HG03521 (cell line): ENCODE data around the gene BARX2.

Source experiments
- ATAC-seq: cut with Tn5 transposase; IDR thresholded peaks from one replicate; pipeline ENCODE4 v1.9.1; 2021; ENCODE audit warnings: mild to moderate bottlenecking, moderate library complexity; ENCODE audit not compliant: unreplicated experiment

The BARX2 gene

DNA sequence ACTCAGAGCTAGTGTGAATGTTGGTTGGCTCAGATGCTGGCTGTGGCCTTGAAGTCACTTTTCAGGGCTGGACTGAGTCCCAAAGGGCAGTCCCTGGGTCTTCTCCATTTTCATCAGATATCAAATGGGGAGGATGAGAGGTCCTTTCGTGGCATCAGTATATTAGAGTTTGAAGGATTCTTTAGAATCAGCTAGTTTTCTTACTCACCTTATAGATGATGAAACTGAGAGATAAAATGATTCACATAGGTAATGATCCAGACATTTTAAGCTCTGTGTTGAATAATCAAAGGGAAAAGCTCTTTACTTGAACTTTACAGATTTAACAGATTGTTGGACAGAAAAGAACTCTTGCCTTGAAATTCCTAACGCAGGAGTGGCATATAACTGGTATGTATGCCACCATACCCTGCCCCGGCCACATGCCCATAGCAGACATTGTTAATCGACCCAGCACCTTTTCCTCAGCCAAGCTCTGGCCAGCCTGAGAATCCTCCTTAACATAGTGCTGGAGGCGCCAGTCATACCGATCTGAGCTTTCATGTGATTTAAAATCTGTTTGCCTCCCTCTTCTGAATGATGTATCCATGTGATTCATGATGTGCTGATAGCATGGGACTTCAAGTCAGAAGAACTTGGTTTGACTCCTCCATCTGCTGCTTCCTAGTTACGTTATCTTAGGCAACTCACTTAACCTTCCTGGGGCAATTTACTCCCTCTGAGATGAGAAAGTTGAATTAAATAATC is 60.0 kb downstream of the BARX2 start:
- ATAC-seq: no peak

- ATAC-seq: no peak
Observed at GRCh38 chr11:129436573-129436972, 60.9 kb downstream of the BARX2 start.

- ATAC-seq: no peak
Observed at GRCh38 chr11:129440028-129440713, 64.5 kb downstream of the BARX2 start.

- ATAC-seq: no peak
Observed at GRCh38 chr11:129442171-129442570, 66.5 kb downstream of the BARX2 start.

DNA sequence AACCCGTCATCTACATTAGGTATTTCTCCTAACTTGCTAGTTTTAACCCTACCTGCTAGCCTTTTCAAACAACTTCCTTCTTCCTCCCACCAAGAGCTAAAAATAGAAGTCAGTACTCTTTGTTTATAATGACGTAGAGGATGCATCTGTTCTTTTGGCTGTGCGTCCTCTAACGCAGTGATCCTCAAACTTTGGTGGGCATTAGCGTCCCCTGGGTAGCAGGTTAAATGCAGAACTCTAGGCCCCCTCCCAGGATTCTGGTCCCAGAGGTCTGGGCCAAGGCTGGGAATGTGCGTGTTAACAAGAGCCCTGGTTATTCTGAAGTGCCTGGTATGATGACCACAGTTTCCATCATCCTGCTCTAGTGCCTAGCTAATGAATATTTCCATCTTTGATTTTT is 67.6 kb downstream of the BARX2 start:
- ATAC-seq: no peak

DNA sequence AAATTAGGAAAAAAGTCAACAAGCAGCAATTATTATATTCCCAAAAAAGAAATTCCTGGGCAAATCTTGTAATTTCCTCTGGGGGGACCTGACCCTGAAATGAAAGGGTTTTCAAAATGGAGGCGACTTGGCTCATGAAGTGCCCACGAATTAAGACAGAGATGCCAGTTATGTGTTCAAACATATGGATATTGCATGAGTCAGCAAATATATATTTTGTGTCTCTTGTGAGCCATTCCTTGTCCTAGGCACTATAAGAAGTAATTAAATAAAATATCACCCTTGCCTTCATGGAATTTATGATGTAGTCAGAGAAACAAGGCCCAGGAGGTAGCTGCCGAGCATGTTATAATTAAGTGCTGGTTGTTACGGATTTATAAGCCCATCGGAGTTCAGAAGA is 68.6 kb downstream of the BARX2 start:
- no peak for ATAC-seq

GRCh38 chr11:129445226-129445625 is 69.6 kb downstream of the BARX2 start:
- no peak for ATAC-seq

DNA sequence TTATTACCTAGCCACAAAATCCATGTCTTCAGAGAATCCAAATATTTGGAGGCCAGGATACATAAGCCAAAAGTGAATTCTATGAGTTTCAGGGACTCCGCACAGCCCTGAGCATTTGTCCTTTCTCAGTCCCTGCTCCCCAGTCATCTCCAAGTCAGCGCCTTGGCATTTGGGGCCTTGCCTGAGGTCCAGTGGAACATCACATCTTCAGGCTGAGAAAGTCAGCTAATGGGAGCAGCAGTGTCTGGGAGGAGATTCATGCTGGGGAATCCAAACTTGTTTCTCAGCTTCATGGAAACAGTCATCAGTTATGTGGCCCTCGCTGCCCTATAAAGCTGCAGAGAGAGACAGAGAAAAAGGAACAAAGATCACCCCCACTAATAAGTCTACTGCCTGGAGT is 70.9 kb downstream of the BARX2 start:
- no peak for ATAC-seq

DNA sequence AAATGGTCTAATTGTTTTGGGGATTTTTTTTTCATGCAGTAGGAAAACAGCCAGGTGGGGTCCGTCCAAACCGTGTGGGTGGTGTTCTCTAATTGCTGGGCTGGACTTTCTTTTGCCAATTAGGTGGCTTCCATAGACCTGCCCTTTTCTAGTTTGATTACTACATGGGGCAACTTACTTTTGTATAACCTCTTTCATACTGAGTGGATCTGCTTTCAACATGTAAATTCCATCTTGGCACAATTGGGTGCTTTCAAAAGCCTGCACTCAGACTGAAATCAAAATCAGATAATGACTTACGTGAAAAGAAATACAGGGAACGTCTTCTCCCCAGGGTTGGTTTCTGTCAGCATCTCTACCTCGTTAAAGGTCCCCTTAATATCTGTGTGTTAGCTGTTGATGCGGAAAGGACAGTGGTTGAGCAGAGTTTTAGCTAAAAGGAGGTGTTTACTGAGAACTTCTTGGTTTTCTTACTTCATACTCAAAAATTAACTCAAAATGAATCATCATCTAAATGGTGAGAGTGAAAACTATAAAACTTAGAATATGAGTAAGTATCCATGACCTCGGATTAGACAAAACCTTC is 72.1 kb downstream of the BARX2 start:
- ATAC-seq: no peak

GRCh38 chr11:129451524-129451923 is 75.9 kb downstream of the BARX2 start:
- no peak for ATAC-seq

DNA sequence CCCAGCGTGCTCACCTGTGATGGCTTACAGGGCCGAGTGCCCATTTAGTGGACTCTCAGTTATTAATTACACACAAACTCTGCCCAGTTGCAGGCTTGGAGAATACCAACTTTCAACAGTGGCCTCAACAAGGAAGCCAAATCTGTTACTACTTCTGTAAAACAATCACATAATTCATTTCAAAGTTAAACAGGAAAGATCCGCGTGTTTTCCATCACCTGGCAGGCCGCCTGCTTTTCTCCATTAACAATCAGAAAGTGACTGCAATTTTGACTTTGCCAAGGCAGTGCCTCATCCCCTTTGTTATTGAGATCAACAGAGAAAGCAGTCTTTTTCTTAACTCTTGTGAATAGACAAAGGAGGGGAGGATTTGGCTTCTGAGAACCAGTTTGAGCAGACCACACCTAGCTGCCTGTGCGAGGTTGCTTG is 77.7 kb downstream of the BARX2 start:
- no peak for ATAC-seq

- ATAC-seq: no peak
Observed at GRCh38 chr11:129455101-129455500, 79.5 kb downstream of the BARX2 start.

DNA sequence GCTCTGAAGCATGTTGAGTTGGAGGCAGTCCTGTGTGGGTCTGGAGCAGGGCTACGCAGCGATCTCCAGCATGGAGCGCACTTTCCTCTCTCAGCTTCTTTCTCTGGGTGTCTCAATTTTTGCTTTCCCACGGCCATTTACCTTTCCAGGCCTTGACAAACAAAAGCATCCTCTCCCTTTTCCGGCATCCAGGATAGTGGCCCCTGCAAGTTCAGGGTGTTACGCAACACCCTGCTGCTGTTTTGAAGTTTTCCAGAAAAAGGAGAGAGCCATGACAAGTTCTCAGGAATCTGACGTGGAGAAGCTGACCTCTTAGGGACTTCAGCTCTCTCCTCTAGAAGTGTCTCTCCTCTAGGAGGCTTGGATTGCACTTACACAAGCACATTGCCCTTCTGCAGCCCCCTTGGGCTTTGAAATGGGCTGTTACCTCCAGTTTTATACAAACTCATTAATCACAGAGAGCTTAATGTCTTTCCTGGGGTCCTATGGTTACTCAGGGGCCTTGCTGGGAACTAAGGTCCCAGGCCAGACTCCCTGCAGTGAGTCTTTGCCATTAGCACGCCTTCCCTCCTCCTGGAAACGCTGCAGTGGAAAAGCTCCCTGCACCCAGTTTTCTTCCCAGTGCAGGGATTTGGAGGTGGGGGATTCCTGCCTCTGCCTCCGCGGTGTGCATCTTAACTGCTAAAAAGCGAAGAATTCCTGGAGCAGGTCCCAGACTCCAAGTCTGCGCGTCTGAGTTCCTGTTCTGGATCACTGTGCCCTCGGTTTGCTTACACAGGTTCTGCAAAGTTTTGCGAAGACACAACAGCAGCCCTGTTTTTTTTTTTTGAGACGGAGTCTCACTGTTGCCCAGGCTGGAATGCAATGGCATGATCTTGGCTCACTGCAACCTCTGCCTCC is 80.4 kb downstream of the BARX2 start:
- ATAC-seq: no peak

DNA sequence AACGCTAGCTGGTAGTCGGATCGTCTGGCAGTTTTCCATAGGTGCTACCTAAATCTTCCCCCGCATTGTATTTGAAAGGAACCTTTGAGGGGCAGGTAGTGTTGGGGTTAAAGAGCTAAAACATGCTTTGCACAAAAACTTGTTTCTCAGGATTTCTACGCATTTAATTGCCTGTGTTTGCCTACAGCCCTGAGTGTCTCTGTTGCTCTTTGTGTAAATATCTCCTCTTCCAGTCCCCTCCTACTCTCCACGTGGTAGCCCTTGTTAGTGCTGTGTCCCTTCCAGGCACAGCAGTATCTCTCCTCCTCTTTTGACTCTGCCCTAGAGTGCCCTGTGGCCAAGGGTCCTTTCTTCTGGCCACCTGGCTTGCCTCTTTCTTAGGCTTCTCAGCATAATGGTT is 81.7 kb downstream of the BARX2 start:
- no peak for ATAC-seq

GRCh38 chr11:129458278-129458677 is 82.6 kb downstream of the BARX2 start:
- ATAC-seq: no peak

DNA sequence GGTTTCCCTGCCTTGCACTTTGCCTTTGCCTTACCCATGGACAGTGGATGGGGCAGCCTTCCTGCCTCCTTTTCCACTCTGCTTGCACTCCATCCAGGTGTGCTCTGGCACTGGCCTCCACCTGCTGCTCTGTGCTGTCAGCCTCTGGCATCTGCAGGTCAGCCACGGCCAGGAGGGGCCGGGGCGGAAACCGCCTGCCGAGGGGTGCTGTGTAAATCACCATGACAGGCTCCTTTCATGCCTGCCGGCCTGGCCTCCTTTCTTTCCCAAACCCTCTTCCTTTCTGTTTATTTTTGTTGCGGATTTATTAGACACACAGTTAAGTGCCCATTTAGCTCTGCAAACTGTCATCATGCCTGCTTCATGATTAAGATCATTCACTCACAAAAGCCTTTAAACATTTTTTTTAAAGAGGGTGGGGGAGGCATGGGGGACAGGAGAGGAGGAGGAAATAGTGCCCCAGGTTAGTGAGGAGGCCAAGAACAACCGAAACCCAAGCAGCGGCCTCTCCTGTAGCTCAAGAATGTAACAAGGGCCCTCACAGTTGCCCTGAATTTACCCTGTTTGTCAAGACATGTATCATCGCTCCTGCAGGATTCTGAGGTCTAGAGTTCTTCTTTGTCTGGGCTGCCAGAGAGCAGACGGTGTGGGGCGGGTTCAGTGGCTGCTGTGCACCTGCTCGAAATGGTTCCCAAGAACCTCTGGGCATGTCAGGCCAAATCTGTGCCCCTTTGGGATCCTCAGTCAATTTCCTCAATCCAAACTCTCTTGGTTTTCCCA is 83.3 kb downstream of the BARX2 start:
- no peak for ATAC-seq

- ATAC-seq: no peak
Observed at GRCh38 chr11:129460714-129461113, 85.1 kb downstream of the BARX2 start.

- no peak for ATAC-seq
Observed at GRCh38 chr11:129484068-129484467, 108.4 kb downstream of the BARX2 start.

DNA sequence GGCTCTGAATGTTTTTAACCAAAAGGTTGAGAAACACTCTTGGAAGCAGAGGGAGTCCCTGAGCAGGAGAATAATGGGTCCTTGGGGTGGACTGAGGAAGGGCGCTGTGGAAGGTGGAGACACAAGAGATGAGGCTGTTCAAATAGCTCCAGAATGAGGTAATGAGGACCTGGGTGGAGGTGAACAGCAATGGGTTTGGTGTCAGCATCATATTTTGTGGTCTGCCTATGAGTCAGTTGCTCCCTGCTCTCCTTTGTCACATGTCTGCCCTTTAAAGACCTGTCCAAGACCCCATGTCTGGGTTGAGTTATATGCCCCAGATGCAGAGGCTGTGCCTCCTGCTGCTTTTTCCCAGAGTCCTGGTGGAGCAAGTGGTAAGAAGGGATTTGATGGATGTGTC is 113.6 kb downstream of the BARX2 start:
- ATAC-seq: no peak

GRCh38 chr11:129490004-129490403 is 114.4 kb downstream of the BARX2 start:
- no peak for ATAC-seq
